Measurements from ENCODE around the gene ANTXR1.

ANTXR1 gene

DNA sequence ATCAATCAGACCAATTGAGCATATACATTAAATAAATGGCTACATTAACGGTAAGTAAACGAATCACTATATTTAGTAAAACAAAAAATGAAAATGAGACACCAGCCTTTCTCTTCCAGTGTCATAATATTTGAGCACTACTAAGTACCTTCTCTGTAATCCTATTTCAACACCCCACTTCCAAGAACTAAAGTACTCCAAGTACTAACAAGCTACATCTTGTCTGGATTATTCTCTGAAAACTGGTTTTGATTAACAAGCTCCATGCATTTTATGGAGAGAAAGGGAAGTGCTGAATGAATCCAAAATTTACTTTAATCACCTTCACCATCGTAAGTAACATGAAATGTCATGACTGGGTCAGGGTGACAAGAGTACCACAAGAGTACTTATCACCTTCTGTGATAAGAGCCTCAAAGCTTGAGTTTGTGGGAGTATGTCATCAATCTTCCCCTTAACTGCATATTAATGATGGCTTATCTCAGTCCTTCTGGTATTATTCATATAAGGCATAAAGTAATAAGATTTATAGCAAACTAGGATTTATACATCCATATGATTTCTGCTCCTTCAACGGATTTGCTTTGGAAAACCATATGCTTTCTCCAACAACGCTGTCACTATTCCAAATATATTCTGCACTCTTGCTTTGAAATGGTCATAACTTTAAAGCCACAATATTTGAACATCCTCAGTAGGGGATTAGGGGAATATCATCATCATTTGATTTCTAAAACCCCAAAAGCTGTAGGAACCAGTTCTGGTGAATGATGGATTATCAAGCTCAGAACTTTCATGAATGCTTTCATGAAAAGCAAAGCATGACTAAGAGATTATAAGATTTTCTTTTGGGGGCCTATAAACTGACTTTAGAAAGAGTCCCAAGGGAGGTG, 127.0 kb downstream of the ANTXR1 start:
- no peak for FAIRE-seq

DNA sequence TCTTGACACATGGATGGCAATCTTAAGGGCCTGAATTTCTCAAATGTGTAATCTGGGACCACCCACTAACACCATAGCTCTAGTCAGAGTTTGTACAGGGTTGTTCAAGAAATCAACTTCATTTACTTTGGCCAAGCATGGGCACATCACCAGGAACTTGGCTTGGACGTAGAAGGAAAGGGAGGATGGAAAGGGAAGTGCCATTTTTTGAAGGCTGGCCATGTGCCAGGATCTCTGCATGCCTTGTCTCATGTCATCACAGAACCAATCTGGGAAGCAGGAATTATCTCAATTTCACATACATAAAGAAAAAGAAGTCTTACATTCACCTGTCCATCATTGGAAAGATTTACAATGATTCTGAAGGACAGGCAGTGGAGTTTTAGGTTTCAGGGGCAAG, 128.1 kb downstream of the ANTXR1 start:
- no peak for FAIRE-seq

DNA sequence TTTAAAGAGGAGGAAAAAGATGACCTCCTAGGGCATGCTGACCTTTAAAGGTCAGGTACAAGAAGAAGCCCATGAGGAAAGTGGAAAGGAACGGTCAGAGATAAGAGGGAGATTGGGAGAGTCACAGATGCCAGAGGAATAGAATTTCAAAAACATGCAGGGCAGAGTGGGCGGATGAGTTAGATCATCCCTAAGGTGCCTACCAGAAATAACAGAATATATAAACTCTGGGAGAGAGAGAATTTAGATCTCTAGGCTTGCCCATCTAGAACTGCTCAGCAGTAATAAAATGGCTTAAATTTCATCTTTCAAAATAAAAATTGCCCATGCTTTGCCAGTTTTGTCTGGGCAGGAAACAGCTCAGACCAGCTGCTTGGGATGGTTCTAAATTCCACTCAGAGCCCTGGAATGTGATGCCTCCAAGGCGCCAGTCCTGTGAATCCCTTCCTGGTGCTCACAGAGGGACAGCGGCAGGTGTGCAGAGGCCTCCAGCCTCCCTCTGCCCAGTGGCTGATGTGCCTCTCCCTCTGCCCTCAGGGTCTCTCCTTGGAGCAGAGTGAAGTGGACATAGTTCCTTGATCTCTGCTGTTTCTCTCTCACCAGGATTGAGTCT, 130.9 kb downstream of the ANTXR1 start:
- no peak for FAIRE-seq

DNA sequence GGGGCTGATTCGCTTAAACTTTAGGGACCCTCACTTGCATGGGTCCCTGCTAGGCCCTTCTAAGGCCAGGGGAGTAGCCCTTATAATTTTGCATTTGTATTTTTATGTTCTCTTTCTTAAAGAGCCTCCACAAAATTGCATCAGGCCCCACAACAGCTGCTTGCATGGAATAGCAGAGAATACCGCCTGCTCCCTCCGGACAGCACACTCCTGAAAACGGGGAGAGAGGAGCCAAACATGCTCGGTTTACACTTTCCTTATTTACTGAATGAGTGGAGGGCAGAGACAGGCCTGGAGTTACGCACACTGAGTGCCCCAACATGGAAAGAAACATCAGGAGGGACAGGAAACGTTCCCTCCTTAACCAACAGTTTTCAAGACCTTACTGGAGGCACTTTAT, 132.2 kb downstream of the ANTXR1 start:
- no peak for FAIRE-seq

DNA sequence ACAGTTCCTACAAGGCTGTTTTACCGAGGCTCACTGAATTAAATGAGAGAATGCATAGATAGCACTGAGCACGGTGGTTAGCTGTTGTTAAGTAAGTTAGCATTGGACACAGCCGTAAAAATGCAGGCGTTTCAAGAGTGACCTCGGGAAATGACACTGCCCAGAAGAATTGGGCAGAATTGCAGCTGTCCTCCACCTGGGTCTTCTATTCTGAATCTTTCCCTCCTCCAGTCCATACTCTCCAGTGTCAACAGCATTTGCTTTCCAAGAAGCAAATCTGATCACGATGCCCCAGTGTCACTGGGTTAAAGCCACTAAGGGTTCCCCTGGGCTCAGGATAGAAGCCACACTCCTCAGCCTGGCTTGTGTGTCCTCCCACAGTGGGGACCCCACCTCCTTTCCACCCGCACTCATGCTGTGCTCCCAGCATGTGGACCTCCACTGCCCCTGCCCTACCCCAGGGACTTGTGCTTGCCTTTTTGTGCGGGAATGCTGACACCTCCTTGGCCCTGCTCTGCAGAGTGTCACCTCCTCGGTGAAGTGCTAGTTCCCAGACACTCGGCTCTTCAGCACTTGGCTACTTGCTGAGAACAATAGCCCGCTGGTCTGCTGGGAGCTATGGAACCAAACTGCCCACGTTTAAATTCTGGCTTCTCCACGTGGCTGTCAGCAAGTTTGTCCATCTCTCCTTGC, 135.0 kb downstream of the ANTXR1 start:
- no peak for FAIRE-seq

DNA sequence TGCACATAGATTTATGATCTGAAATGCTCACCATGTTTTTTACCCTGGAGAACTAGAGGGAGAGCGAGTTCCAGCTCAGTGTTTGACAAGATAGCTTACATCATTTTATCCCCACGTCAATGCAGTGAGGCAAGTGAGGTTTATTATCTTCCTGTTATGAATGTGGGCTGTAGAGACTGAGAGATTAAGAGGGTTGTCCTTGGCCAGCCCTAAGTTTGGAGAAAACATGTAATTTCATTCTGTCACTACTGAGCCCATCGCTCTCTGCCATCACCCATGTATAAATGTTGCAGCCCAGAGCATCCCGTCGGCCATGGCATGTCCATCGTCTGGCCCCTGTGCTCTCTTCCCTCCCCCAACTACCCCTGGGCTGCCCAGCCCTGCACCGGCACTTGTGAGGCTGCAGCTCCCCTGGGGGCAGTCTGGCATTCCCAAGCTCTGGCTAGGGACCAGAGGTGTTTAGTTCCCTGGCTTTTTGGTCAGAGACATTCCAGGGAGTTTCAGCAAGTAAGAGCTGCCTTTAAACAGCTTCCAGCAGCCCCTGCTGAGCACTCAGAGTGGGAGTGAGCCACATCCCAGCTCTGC, 136.7 kb downstream of the ANTXR1 start:
- FAIRE-seq, result no peak

DNA sequence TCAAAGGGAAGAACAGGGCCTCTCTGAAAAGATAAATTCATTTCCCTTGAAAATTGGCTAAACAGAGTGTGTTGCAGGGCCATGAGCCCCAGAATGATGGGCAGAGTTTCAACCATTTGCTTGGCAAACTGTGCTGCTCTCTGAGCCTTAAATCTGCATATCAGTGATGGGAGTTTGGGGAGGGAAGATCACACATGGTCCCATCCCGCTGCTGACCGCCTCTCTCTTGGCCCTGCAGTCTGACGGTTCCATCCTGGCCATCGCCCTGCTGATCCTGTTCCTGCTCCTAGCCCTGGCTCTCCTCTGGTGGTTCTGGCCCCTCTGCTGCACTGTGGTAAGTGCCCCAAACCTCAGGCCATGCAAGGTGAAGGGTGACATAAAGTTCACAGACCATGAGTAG, 139.0 kb downstream of the ANTXR1 start:
- no peak for FAIRE-seq

DNA sequence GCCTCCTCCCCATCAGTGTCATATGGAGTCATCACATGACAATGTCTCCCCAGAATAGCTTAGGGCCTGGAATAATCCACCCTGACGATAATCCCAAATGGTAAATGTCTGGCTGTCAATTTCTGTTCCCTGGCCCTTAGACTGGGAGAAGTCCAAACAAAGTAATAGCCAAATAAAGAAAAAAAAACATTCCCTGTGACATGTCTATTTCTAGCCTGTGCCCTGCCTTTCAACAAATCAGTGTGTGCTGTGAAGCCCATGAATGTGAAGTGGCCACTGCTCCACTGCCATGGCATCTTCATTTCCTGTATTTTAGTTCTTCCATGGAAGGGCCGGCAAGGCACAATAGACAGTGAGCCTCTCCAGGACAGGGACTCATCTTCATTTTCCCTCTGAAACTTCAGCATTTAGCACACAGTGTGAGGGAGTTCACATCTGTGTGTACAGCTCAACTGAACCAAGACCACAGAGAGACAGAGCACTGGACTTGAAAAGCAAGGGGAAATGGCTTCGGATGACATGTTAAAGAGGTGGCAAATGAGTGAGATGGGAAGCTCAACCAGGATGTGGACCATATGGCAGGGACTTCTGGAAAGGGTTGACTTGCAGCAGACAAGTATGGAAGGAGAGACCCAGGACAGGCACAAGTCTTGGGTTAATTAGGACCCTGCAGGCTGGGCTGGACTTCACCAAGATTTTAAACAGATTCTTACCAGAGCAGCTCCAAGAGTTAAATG, 140.0 kb downstream of the ANTXR1 start:
- no peak for FAIRE-seq

DNA sequence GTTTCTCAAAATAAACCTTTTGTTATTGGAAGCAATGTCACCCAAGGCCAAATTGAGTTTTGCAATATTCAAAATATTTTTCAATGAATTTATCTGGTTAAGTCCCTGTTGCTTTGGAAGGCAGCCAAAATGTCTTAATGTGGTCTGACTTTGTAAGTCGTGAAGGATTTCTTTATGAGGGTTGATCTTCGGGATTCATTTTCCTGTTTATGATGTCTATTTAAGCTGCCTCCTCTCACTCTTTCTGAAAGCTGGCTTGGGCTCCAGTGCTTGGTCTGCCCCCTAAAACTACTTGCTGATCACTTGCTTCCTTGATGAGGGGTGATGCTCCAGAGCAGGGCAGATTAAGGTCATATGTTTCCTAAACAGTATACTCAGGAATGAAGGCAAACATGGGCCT, 141.1 kb downstream of the ANTXR1 start:
- FAIRE-seq, result peak; percentile 98

DNA sequence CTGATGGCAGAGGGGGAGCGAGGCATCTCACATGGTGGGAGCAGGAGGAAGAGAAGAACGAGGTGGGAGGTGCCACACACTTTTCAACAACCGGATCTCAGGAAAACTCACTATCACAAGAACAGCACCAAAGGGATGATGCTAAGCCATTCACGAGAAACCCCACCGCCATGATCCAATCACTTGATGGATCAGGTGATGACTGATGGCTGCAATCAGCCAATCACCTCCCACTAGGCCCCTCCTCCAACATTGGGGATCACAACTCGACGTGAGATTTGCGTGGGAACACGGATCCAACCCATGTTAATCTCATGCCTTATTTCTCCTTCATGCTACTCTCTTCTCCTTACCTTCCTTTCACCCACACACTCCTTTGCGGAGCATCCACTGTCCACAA, 143.6 kb downstream of the ANTXR1 start:
- FAIRE-seq, result no peak

DNA sequence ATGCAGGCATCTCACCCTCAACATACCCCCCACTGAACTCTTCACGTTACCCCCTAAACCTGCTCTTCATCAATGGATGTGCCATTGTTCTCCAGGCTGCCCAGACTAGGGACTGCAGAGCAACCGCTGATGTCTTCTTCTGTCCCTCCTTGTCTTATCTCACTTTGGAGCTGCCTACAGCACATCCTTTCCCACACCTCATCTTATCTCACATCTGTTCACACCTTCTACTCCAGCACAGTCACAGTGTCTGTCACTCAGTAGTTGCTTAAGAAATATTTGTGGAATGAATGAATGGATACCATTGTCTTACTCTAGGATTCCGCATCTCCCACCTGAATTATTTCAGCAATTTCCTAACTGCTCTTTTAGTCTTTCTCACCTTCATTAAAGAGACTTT, 144.5 kb downstream of the ANTXR1 start:
- no peak for FAIRE-seq

DNA sequence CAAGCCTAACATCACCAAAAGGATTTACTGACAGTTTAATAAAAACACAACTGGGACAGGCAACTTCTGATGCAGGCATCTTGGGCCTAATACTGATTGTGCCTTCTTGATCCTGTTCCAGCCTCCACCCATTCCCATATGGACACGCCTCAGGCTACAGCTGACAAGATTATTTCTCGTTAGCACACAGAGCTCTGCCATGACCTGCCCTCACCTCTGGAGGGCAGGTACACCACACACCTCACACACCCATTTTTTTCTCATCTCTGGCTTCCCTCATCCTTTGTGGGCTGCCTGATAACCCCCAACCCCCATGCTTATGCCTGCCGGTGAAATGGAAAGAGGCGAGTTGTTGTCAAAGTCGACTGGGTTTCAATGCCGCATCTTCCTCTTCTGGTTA, 147.0 kb downstream of the ANTXR1 start:
- no peak for FAIRE-seq

DNA sequence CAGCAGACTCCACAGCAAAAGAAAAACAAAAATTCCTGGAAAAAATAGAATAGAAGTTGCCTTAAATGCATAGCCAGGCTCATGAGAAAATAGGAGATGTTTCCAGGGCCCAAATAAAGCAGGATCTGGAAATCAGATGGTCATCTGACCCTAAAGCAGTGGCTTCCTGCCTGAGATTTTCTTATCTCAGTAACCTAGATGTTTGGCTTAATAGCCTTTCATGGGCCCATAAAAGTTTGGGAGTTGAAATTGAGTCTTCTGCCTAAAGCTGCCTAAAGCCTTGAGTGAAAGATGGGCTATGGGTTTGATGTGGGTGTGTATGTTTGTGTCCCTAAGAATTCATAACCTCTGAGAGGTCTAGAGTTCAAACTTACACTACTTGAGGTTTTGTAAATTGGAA, 149.1 kb downstream of the ANTXR1 start:
- no peak for FAIRE-seq

DNA sequence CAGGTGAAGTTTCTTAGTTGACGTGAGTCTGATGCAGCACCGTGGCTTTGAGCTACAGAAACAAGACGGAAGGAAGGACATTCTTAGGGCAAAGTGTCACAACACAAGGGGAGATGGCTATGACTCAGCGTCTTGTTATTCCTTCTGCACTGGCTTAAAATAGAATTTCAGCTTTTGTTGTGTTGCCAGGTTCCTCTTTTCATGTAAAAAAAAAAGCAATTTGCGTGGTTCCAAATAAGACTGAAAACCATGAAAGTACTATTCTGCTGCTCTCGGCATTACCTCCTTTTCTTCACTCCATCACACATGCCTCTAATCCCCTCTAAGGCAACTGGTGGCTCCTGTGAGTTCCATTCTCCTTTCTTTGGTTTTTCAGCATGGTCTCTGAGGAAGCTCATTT, 150.1 kb downstream of the ANTXR1 start:
- peak; percentile 21 for FAIRE-seq

DNA sequence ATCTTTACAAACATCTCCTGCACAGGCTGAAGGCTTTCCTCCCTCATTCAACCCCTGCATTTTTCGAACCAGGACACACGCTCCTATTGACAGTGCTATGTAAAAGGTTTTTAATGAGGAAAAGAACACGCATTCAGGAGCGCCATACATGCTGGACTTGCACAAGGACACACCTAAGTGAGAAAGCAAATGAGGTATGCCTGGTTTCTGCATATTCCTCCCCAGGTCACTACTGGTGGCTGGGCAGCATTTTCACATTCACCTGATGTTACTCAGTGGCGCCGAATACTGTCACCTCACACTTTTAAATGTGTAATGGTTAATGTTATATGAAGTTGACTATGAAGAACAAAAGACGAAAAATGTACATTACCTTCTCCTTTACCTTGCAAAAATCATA, 150.6 kb downstream of the ANTXR1 start:
- no peak for FAIRE-seq

DNA sequence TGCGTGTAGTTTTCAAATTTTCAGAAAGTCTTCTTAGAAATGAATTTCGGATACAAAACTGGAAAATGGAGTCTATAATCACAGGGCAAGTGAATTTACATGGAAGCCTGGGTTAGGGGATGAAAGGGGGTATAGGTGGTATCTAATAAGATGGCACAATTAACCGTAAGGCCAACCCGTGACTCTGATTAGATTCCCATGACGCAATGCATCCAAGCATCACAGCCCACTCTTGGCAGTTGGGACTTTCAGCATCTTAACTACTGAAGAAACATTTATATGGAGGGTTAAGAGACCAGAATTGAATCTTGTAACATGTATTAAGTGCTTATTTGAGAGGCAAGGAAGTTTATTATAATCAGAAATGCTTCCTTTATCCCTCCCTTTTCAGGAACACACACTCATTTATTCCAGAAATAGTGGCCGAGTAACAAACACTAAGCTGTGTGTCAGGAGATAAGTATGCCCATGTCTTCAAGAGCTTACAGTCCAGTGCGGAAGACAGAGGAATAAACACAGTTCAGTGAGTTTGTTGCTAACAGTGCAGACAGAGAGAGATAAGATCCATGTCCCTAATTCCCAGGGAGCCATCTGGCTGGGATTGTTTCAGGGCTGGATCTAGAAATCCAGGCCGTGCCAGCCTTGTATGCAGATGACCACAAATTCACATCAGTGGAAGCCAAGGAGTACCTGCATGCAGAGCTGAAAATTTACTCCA, 151.2 kb downstream of the ANTXR1 start:
- no peak for FAIRE-seq

DNA sequence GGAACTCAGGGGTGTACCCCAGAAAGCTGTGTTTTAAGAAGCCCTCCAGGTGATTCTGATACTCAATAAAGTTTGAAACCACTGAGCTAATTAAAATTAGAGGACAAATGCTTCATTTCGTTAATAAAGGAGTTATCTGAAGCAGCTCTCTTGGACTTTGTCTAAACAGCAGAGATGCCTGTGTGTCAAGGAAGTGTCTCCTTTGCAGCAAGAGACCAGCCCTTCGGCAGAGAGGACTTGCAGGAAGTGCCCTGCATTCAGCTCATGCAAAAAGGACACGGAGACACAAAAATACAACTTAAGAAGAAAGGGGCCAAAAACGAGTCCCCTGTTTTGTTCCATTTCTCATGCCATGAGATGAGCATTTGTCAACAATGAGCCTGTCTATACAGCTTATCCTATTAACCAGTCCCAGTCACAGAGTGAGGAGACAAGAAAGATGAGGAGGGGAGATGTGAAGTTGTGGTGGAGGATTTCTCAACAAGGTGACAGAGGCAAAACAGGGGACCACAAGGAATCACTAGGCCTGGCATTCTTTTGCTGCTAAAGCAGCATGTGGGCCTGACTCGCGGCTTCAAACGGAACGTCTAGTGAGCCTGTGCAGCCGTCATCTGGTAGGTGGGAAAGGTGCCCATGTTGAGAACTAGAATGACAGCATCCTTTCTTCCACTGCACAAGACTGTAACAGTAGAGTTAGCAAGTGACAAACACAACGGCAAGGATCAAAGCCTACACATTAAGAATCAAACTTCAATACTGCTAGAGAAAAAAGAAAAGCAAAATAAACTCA, 152.3 kb downstream of the ANTXR1 start:
- no peak for FAIRE-seq

DNA sequence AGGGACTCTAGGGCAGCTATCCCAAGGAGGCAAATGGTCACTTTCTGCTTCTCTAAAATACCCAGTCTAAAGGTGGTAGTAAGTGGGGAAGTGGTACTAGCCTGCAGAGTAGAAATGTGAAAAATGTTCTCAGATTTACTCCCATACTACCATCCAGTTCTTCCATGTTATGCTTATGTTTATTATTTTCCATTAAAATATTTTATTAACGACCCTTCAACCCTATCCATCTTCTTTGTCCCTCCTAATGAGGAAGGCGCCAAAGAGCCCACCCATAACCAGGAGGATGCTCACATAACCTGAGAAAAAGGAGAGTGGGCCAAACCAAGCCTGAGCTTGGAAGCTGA, 153.5 kb downstream of the ANTXR1 start:
- FAIRE-seq, result no peak

DNA sequence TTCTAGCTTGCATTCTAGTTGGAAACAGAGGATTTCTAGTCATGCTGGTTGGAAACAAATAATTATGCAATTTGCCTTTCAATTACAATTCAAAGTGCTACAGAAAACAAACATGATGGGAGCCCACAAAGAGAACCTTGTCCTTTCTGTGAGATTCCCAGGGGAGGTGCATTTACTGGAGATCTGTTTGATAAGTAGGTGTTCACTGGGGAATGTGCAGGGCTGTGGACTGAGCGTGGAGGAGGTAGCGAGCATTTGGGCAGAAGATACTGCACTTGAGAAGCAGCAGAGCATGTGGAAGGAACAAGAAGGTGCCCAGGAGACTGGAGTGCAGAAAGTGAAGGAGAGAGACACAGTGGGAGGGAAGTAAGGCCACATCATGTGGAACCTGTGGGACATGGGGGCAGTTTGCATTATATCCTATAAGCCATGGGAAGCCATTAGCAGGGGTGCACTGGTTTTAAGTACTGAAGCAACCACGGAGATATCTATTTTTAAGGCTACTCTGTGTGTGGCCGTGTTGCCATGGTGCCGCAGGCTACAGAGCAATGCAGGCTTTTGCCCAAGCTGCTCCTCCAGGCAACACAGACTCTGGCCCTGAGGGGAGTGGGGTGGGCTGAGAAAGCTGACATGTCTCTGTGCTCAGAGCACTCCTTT, 154.0 kb downstream of the ANTXR1 start:
- FAIRE-seq, result no peak

DNA sequence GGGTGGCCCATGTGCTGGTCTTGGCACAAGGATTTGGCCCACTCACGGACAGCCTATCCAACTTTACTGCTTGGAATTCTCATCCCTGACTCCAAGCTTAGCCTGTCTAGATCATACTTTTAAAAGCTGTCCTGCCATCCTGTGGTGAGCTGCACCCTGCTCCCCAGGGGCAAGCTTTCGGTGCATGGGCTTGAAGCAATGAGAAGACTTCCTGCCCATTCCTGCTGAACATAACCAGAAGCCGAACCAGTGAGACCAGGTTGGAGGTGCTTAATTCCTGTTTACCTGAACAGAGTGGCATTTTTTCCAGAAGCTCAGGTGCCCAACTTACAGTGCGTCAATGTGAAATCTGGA, 154.5 kb downstream of the ANTXR1 start:
- no peak for FAIRE-seq
